ENCODE results near the gene PIR. TPM values are rescaled to one million over a fixed set of nuclear protein-coding genes. Genes with fewer than 3 reads are reported as not detected.

Gene PIR
- total RNA-seq, 1 experiment from 2014 or later, result 29.7 TPM

- no peak overlapping the region for H2BK20ac ChIP-seq (ENCODE audit: low read depth, low read length, poor library complexity, severe bottlenecking)
- H2BK12ac ChIP-seq (ENCODE audit: insufficient read length, low read depth, low read length), result no peak overlapping the region
- H3K79me2 ChIP-seq (ENCODE audit: insufficient read depth, low read length), result no peaks in the 10 kb centered on the region
- Mint-ChIP-seq H3K27ac (no peak overlapping the region), H3K36me3 (ENCODE audit: insufficient read depth in 1 of 3, low read depth in 3 of 3) (peaks cover 10 to 21% (median 16%) of the 10 kb centered on the region in 3 experiments), H3K9me3 (peaks cover 0 to 8% of the 10 kb centered on the region in 2 experiments; a peak in 2 of 5 replicates), H3K4me1 (no peaks in the 10 kb centered on the region), H3K27me3 (ENCODE audit: low read depth) (no peaks in the 10 kb centered on the region), H3K4me3 (no peak overlapping the region)
- H4K8ac ChIP-seq (replicated peaks; ENCODE audit: insufficient read length, low read depth, low read length), result no peak overlapping the region
- H2BK120ac ChIP-seq (ENCODE audit: low read depth, low read length, poor library complexity, severe bottlenecking), result no peak overlapping the region
- H4K91ac ChIP-seq (ENCODE audit: insufficient read length, low read depth, low read length), result no peak overlapping the region
- H3K9me3 ChIP-seq (ENCODE audit: control insufficient read depth, low read depth, low read length), result no peaks in the 10 kb centered on the region
- H2BK5ac ChIP-seq (ENCODE audit: insufficient read length, low read length), result no peak overlapping the region
- no peak overlapping the region for H3K9ac ChIP-seq (ENCODE audit: extremely low read depth, insufficient read length, low read length)
- no peak overlapping the region for H2BK15ac ChIP-seq (ENCODE audit: low read depth, low read length)
- no peak overlapping the region for H3K27ac ChIP-seq (ENCODE audit: insufficient read length, low read depth, low read length)
- no peak overlapping the region for H4K5ac ChIP-seq (ENCODE audit: insufficient read length, low read depth, low read length)
- TF ChIP-seq CTCF (conservative IDR thresholded peaks at IDR 0.05), result no peak
- WGBS (ENCODE audit: extremely low coverage, insufficient read length, low lambda C conversion rate), result no CpG with 5 or more reads among the region's 2 CpGs
- no peak overlapping the region for H3K14ac ChIP-seq (ENCODE audit: insufficient read depth, low read length)
- no peak overlapping the region for H3K56ac ChIP-seq (ENCODE audit: insufficient read length, low read depth, low read length)
- H3T11ph ChIP-seq (ENCODE audit: low read length), result no peak overlapping the region
- H4K20me1 ChIP-seq (ENCODE audit: control insufficient read depth, insufficient read depth, insufficient read length), result no peaks in the 10 kb centered on the region
- DNase-seq, result no peak
- no peaks in the 10 kb centered on the region for H3K23me2 ChIP-seq (ENCODE audit: insufficient read length, low read depth, low read length, poor library complexity, severe bottlenecking)
- no peak overlapping the region for H3K23ac ChIP-seq (ENCODE audit: insufficient read length, low read depth, low read length)
- H3K4ac ChIP-seq (ENCODE audit: low read depth, low read length), result no peak overlapping the region
- no peaks in the 10 kb centered on the region for H3K27me3 ChIP-seq (ENCODE audit: insufficient read depth, low read length)
- no peak overlapping the region for H3K18ac ChIP-seq (ENCODE audit: insufficient read length, low read depth, low read length)
- H3K4me1 ChIP-seq (ENCODE audit: insufficient read depth, low read length), result no peaks in the 10 kb centered on the region
- H2AFZ ChIP-seq (ENCODE audit: low read length), result no peak overlapping the region
- H3K4me2 ChIP-seq (ENCODE audit: insufficient read depth, insufficient read length, low read length), result no peak overlapping the region
- no peaks in the 10 kb centered on the region for H3K79me1 ChIP-seq (ENCODE audit: insufficient read depth, low read depth, low read length, poor library complexity, severe bottlenecking)
- no peak overlapping the region for H2AK5ac ChIP-seq (ENCODE audit: insufficient read length, low read length)
These were observed 9.2 kb downstream of the PIR start for GRCh38 chrX:15483891-15484290.

All from H9 (cell line).